GM13976 (cell line): ENCODE data around the gene CDRT4.

ENCODE experiments used
- DNase-seq: peaks from one replicate; pipeline ENCODE4 v3.0.0; 2012; ENCODE audit warnings: low spot score
- CTCF ChIP-seq: IDR thresholded peaks from 2 replicates; pipeline ENCODE4 v1.5.1; 2012; ENCODE audit warnings: borderline replicate concordance, mild to moderate bottlenecking; ENCODE audit not compliant: insufficient read depth; ENCODE audit errors: extremely low read depth, missing control alignments, control extremely low read depth
- in situ Hi-C: fragments of 300-500 bp; cut with MboI; formaldehyde crosslinking; loops from one replicate; pipeline ENCODE4 v1.12.0; 2022; ENCODE audit warnings: low sequenced_read_pairs, mixed read lengths, inconsistent platforms; ENCODE audit not compliant: unreplicated experiment

CDRT4 gene

GRCh38 chr17:15485045-15485444 is 17.6 kb upstream of the CDRT4 start:
- no peak for DNase-seq
- no peak for TF ChIP-seq CTCF
- in situ Hi-C loops = no loop called here

GRCh38 chr17:15483431-15483830 is 16.0 kb upstream of the CDRT4 start:
- no peak for TF ChIP-seq CTCF
- no peak for DNase-seq
- in situ Hi-C loops = no loop called here

- in situ Hi-C loops = no loop called here
- no peak for DNase-seq
- no peak for TF ChIP-seq CTCF
Measured at GRCh38 chr17:15482476-15482875, 15.1 kb upstream of the CDRT4 start.

- in situ Hi-C loops = no loop called here
- TF ChIP-seq CTCF = no peak
- DNase-seq = no peak
Measured at GRCh38 chr17:15481481-15481880, 14.1 kb upstream of the CDRT4 start.

GRCh38 chr17:15480204-15480603 is 12.8 kb upstream of the CDRT4 start:
- in situ Hi-C loops = no loop called here
- no peak for TF ChIP-seq CTCF
- DNase-seq = no peak

GRCh38 chr17:15479703-15480102 is 12.3 kb upstream of the CDRT4 start:
- TF ChIP-seq CTCF = no peak
- in situ Hi-C loops = no loop called here
- DNase-seq = no peak

GRCh38 chr17:15478845-15479244 is 11.4 kb upstream of the CDRT4 start:
- DNase-seq = no peak
- in situ Hi-C loops = no loop called here
- TF ChIP-seq CTCF = no peak
